Skeletal muscle tissue (tissue), 4 donors: ENCODE data around the gene PRKG1. TPM values are rescaled to one million over a fixed set of nuclear protein-coding genes. Genes with fewer than 3 reads are reported as not detected.
A peak's percentile ranks its signal among the peaks of the same experiment; 100 is the strongest.
"Not testable (repeated sequence)": the region's sequence is repeated elsewhere in the genome, so short reads cannot be mapped to it uniquely, and the experiment has no call there.

Source experiments
- H3K27ac ChIP-seq: one replicate; pipeline ENCODE4 v1.7.0; 2013; ENCODE audit warnings: mild to moderate bottlenecking, low read depth, low read length, inconsistent platforms
- H3K27me3 ChIP-seq, 3 donors: one replicate each; pipeline ENCODE4 v1.7.0; 2013; ENCODE audit warnings: low read length in 3 of 3; ENCODE audit not compliant: control insufficient read depth in 3 of 3, insufficient read depth in 3 of 3
- H3K36me3 ChIP-seq, 3 donors: one replicate each; pipeline ENCODE4 v1.7.0; 2013; ENCODE audit warnings: low read length in 3 of 3; ENCODE audit not compliant: control insufficient read depth in 3 of 3, insufficient read depth in 3 of 3
- H3K4me1 ChIP-seq, 3 donors: one replicate each; pipeline ENCODE4 v1.7.0; 2013; ENCODE audit warnings: low read length in 3 of 3, mild to moderate bottlenecking in 3 of 3; ENCODE audit not compliant: control insufficient read depth in 3 of 3, insufficient read depth in 3 of 3
- H3K4me3 ChIP-seq, 3 donors: one replicate each; pipeline ENCODE4 v1.7.0; 2013; ENCODE audit warnings: low read length in 3 of 3
- H3K9ac ChIP-seq, 3 donors: one replicate each; pipeline ENCODE4 v1.7.0; 2013; ENCODE audit warnings: low read length in 3 of 3, mild to moderate bottlenecking in 3 of 3, moderate library complexity in 2 of 3, low read depth in 1 of 3
- H3K9me3 ChIP-seq, 3 donors: one replicate each; pipeline ENCODE4 v1.7.0; 2013; ENCODE audit warnings: low read length in 3 of 3; ENCODE audit not compliant: control insufficient read depth in 3 of 3
- total RNA-seq: library from RNA; depleted of rRNA; stranded (reverse); fragments of >200 nt; gene quantifications from one replicate; pipeline ENCODE4 v1.2.3, GENCODE V29; 2014
- donor health status: Osteomylitis.

PRKG1 gene
- total RNA-seq, 1 donor from 2014 or later = 44.9 TPM

GRCh38 chr10:52217531-52217930 lies 1143.2 kb downstream of the PRKG1 start:
- Histone ChIP-seq H3K4me1 (peaks cover 5 to 12% (median 8%) of the 10 kb centered on the region in 3 donors), H3K27ac (peak overlapping the region; percentile 61), H3K4me3 (no peak overlapping the region), H3K9ac (no peak overlapping the region), H3K36me3 (no peaks in the 10 kb centered on the region), H3K9me3 (no peaks in the 10 kb centered on the region), H3K27me3 (no peaks in the 10 kb centered on the region)

DNA sequence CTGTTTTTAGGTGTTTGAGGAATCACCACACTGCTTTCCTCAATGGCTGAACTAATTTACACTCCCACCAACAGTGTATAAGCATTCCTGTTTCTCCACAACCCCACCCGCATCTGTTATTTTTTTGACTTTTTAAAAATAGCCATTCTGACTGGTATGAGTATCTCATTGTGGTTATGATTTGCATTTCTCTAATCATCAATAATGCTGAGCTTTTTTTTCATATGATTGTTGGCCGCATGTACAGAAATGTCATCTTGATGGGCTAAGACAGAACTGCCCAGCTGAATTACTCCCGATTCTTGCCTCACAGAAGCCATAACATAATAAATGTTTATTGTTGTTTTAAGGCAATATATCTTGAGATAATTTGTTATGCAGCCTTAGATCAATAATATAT lies 1146.7 kb downstream of the PRKG1 start:
- no peaks in the 10 kb centered on the region for H3K27me3 ChIP-seq
- no peak overlapping the region for H3K27ac ChIP-seq
- H3K4me3 ChIP-seq = no peak overlapping the region
- H3K9me3 ChIP-seq = no peaks in the 10 kb centered on the region
- H3K9ac ChIP-seq = no peak overlapping the region
- H3K36me3 ChIP-seq = no peaks in the 10 kb centered on the region
- peaks cover 5 to 7% (median 6%) of the 10 kb centered on the region in 3 donors for H3K4me1 ChIP-seq

DNA sequence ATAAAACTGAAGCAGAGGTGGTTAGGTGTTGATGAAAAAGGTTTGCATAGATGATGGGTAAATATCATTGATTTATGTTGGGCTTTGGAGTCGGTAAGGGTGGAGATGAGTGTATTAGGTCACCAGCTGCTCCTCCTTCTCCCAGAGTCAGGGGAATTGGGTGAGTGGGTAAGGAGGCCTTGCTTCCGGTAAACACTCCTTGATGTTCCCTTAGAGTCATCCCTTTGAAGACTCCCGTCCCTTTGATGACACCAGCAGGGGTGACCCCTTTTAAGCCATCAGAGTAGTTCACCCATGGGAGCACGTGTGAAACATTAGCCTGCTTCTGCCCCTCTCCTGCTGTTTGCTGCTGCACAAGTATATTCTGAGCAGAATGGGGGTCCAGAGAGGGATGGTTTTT lies 1147.6 kb downstream of the PRKG1 start:
- Histone ChIP-seq H3K9me3 (no peaks in the 10 kb centered on the region), H3K4me3 (no peak overlapping the region), H3K4me1 (peaks cover 0 to 3% (median 2%) of the 10 kb centered on the region in 3 donors), H3K27me3 (no peaks in the 10 kb centered on the region), H3K36me3 (no peaks in the 10 kb centered on the region), H3K27ac (no peak overlapping the region), H3K9ac (no peak overlapping the region)

GRCh38 chr10:52226197-52226847 lies 1152.0 kb downstream of the PRKG1 start:
- Histone ChIP-seq H3K4me1 (no peaks in the 10 kb centered on the region), H3K36me3 (no peaks in the 10 kb centered on the region), H3K27ac (no peak overlapping the region), H3K9ac (no peak overlapping the region), H3K4me3 (no peak overlapping the region), H3K27me3 (no peaks in the 10 kb centered on the region), H3K9me3 (no peaks in the 10 kb centered on the region)

DNA sequence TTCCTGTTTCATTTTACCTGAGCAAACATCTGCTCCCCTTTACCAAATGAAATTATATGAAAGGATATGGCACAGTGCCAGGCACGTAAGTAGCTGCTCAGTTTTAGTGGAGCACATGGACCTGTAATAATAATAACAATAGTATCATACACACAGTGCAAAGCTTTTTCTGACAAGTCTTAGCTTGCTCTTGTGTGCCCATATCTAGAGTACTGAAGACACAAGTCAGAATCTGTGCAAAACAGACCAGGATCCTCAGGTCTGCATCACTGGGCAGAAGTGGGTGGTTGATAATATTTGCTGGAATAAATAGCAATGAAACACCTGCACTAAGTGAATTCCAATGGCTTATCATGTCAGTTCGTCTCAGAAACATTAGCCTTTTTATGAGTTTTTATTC lies 1154.3 kb downstream of the PRKG1 start:
- no peaks in the 10 kb centered on the region for H3K9me3 ChIP-seq
- H3K36me3 ChIP-seq = no peaks in the 10 kb centered on the region
- no peak overlapping the region for H3K27ac ChIP-seq
- no peak overlapping the region for H3K4me3 ChIP-seq
- no peaks in the 10 kb centered on the region for H3K27me3 ChIP-seq
- H3K9ac ChIP-seq = no peak overlapping the region
- H3K4me1 ChIP-seq = no peaks in the 10 kb centered on the region

DNA sequence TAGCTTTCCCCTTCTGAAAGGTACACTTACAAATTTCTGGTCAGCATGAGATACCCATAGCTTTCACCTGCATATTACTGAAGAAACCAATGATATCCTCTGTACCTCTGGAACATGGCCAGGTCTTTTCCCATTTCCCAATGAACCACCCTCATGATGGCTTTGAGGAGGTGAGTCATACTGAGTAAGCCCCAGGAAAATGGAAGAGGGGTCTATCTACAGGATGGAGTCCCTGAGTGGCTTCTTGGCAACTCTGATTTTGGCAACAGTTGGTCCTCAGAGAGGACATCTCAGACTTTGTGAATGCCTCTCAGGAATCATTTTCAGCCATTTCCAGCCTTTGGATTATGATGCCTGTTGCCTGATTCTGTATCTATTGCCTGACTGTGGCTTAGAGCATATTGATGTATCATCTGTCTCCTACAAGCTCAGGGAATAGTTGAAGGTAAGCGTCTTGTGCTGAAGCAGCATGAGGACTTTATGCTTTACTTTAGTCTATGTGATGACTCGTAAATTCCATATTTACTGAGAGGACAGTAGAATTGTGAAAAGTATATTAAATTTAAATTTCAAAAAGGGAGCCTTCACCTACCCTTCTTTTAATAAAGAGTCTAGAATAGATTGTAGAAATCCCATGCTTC lies 1155.1 kb downstream of the PRKG1 start:
- H3K9me3 ChIP-seq = no peaks in the 10 kb centered on the region
- no peak overlapping the region for H3K4me3 ChIP-seq
- no peaks in the 10 kb centered on the region for H3K36me3 ChIP-seq
- no peak overlapping the region for H3K9ac ChIP-seq
- no peaks in the 10 kb centered on the region for H3K27me3 ChIP-seq
- no peaks in the 10 kb centered on the region for H3K4me1 ChIP-seq
- H3K27ac ChIP-seq = no peak overlapping the region

DNA sequence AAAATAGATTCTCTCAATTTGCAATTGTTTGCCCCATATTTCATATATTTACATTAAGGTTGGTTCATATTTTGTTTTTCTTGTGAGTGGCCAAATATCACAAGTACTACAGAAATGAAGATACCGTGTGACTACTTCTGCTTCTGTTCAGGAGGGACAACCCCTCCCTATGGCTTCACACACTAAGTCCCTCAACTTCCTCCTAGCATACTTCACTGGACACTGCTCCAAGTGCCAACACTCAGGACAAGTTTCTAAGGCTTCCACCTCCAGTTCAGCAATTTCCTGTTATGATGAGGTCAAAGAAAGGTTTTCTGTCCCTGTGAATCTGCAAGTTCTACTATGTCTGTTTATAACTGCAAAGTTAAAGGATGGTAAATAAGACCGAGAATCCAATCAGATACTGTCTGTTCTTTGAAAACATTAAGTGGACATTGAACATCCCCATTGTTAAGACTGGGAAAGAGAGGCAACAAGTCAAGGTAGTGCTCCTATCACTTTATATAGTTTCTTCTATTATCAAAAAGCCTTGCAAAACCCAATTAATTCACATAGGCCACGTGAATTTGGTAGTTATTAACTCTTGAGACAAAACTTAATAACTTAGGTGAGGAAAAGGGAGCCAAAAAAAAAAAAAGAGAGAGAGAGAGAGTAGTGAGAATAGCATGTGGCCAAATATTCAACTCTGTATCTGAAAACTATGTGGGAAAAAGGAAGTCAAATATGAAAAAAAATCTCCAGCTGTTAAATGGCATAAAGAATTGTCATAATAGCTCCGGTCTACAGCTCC lies 1158.5 kb downstream of the PRKG1 start:
- Histone ChIP-seq H3K9me3 (no peaks in the 10 kb centered on the region), H3K36me3 (no peaks in the 10 kb centered on the region), H3K27me3 (no peaks in the 10 kb centered on the region), H3K9ac (no peak overlapping the region), H3K27ac (no peak overlapping the region), H3K4me3 (peak overlapping the region in 1 of 3 donors; percentile 31), H3K4me1 (no peaks in the 10 kb centered on the region)

- not testable (repeated sequence) for H3K9me3 ChIP-seq, H3K4me1 ChIP-seq, H3K27me3 ChIP-seq, H3K27ac ChIP-seq, H3K36me3 ChIP-seq, H3K9ac ChIP-seq
- H3K4me3 ChIP-seq = peak overlapping the region in 1 of 3 donors; percentile 31
Measured at GRCh38 chr10:52233351-52233991, 1159.2 kb downstream of the PRKG1 start.

DNA sequence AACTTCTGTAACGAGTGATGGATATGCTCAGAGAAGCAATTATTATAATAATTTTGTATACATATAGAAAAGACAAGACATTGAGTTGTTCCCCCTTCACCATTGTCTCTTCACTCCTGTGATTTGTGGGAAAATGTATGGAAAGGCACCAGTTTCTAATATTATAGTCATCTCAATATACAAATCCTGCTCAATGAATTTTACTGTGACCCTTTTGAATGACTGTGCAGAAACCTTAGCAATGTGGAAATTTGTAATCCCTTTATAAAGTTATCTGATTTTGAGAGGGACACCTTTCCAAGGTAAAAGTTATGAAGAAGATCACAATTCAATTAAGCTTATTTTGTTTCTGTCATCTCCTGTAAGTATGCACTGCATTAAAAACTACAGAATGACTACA lies 1165.5 kb downstream of the PRKG1 start:
- Histone ChIP-seq H3K9me3 (no peaks in the 10 kb centered on the region), H3K27me3 (no peaks in the 10 kb centered on the region), H3K4me3 (no peak overlapping the region), H3K36me3 (no peaks in the 10 kb centered on the region), H3K9ac (no peak overlapping the region), H3K27ac (no peak overlapping the region), H3K4me1 (no peaks in the 10 kb centered on the region)

GRCh38 chr10:52245547-52245946 lies 1171.3 kb downstream of the PRKG1 start:
- Histone ChIP-seq H3K9me3 (no peaks in the 10 kb centered on the region), H3K27ac (no peak overlapping the region), H3K27me3 (no peaks in the 10 kb centered on the region), H3K36me3 (no peaks in the 10 kb centered on the region), H3K9ac (no peak overlapping the region), H3K4me3 (no peak overlapping the region), H3K4me1 (peaks cover 0 to 5% (median 5%) of the 10 kb centered on the region in 3 donors)
